Adipocyte (in vitro differentiated cells): ENCODE measurements around the gene OPHN1.
"Not testable (repeated sequence)": the region's sequence is repeated elsewhere in the genome, so short reads cannot be mapped to it uniquely, and the experiment has no call there.

Source experiments
- DNase-seq: peaks from one replicate; pipeline ENCODE4 v3.0.0-alpha.2; 2015; ENCODE audit warnings: low read depth
- H3K27me3 ChIP-seq: replicated peaks from 2 replicates; pipeline ENCODE4 v1.7.0; 2013; ENCODE audit warnings: mild to moderate bottlenecking, low read length, moderate library complexity; ENCODE audit not compliant: control insufficient read depth, insufficient read depth
- H3K36me3 ChIP-seq: 2 replicates; pipeline ENCODE4 v1.7.0; 2013; ENCODE audit warnings: low read length, mild to moderate bottlenecking, moderate library complexity; ENCODE audit not compliant: control insufficient read depth, insufficient read depth, severe bottlenecking
- H3K4me1 ChIP-seq: 2 replicates; pipeline ENCODE4 v1.7.0; 2013; ENCODE audit warnings: mild to moderate bottlenecking, low read length, moderate library complexity; ENCODE audit not compliant: control insufficient read depth, insufficient read depth
- H3K4me3 ChIP-seq: 2 replicates; pipeline ENCODE4 v1.7.0; 2013; ENCODE audit warnings: mild to moderate bottlenecking, low read length, moderate library complexity
- H3K9ac ChIP-seq: 2 replicates; pipeline ENCODE4 v1.7.0; 2013; ENCODE audit warnings: mild to moderate bottlenecking, low read length, moderate library complexity
- H3K9me3 ChIP-seq: 2 replicates; pipeline ENCODE4 v1.7.0; 2013; ENCODE audit warnings: mild to moderate bottlenecking, low read length, moderate library complexity; ENCODE audit not compliant: control insufficient read depth

The OPHN1 gene

GRCh38 chrX:68358679-68359078 is 74.6 kb downstream of the OPHN1 start:
- Histone ChIP-seq H3K9me3 (no peaks in the 10 kb centered on the region), H3K9ac (no peak overlapping the region), H3K36me3 (no peaks in the 10 kb centered on the region), H3K27me3 (no peaks in the 10 kb centered on the region), H3K4me1 (peaks cover 3% of the 10 kb centered on the region), H3K4me3 (no peak overlapping the region)
- no peak for DNase-seq

GRCh38 chrX:68355629-68355920 is 77.7 kb downstream of the OPHN1 start:
- no peaks in the 10 kb centered on the region for H3K9me3 ChIP-seq

GRCh38 chrX:68354879-68355628 is 78.2 kb downstream of the OPHN1 start:
- Histone ChIP-seq H3K4me3 (no peak overlapping the region), H3K36me3 (no peaks in the 10 kb centered on the region), H3K27me3 (no peaks in the 10 kb centered on the region), H3K9ac (no peak overlapping the region), H3K9me3 (no peaks in the 10 kb centered on the region), H3K4me1 (peaks cover 3% of the 10 kb centered on the region)
- DNase-seq, result peak; percentile 16

More at GRCh38 chrX:68355629-68355920, 77.7 kb downstream of the OPHN1 start:
- Histone ChIP-seq H3K4me1 (peaks cover 3% of the 10 kb centered on the region), H3K4me3 (no peak overlapping the region), H3K9ac (no peak overlapping the region), H3K36me3 (no peaks in the 10 kb centered on the region), H3K27me3 (no peaks in the 10 kb centered on the region)
- DNase-seq, result no peak

- Histone ChIP-seq H3K9ac (no peak overlapping the region), H3K9me3 (peaks cover 4% of the 10 kb centered on the region), H3K27me3 (no peaks in the 10 kb centered on the region), H3K4me3 (no peak overlapping the region), H3K36me3 (no peaks in the 10 kb centered on the region), H3K4me1 (no peaks in the 10 kb centered on the region)
- DNase-seq, result no peak
These were observed 88.3 kb downstream of the OPHN1 start for GRCh38 chrX:68345025-68345424.

GRCh38 chrX:68343551-68343950 is 89.7 kb downstream of the OPHN1 start:
- H3K4me3 ChIP-seq, result no peak overlapping the region
- DNase-seq, result no peak
- H3K9me3 ChIP-seq, result peaks cover 1% of the 10 kb centered on the region
- no peaks in the 10 kb centered on the region for H3K27me3 ChIP-seq
- no peaks in the 10 kb centered on the region for H3K36me3 ChIP-seq
- no peak overlapping the region for H3K9ac ChIP-seq
- no peaks in the 10 kb centered on the region for H3K4me1 ChIP-seq

GRCh38 chrX:68332201-68332731 is 101.0 kb downstream of the OPHN1 start:
- no peak overlapping the region for H3K4me3 ChIP-seq
- peak; percentile 8 for DNase-seq
- no peaks in the 10 kb centered on the region for H3K9me3 ChIP-seq
- peaks cover 11% of the 10 kb centered on the region for H3K4me1 ChIP-seq
- no peak overlapping the region for H3K9ac ChIP-seq
- H3K36me3 ChIP-seq, result no peaks in the 10 kb centered on the region
- H3K27me3 ChIP-seq, result no peaks in the 10 kb centered on the region

DNA sequence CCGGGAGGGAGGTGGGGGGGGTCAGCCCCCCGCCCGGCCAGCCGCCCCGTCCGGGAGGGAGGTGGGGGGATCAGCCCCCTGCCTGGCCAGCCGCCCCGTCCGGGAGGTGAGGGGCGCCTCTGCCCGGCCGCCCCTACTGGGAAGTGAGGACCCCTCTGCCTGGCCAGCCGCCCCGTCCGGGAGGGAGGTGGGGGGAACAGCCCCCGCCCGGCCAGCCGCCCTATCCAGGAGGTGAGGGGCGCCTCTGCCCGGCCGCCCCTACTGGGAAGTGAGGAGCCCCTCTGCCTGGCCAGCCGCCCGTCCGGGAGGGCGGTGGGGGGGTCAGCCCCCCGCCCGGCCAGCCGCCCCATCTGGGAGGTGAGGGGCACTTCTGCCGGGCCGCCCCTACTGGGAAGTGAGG is 106.5 kb downstream of the OPHN1 start:
- DNase-seq, H3K9ac ChIP-seq, H3K4me3 ChIP-seq, H3K36me3 ChIP-seq, H3K4me1 ChIP-seq, H3K9me3 ChIP-seq, H3K27me3 ChIP-seq: not testable (repeated sequence)

GRCh38 chrX:68307769-68308168 is 125.5 kb downstream of the OPHN1 start:
- Histone ChIP-seq H3K9me3 (no peaks in the 10 kb centered on the region), H3K4me3 (no peak overlapping the region), H3K27me3 (no peaks in the 10 kb centered on the region), H3K9ac (no peak overlapping the region), H3K36me3 (no peaks in the 10 kb centered on the region), H3K4me1 (peaks cover 4% of the 10 kb centered on the region)
- DNase-seq, result peak; percentile 83

DNA sequence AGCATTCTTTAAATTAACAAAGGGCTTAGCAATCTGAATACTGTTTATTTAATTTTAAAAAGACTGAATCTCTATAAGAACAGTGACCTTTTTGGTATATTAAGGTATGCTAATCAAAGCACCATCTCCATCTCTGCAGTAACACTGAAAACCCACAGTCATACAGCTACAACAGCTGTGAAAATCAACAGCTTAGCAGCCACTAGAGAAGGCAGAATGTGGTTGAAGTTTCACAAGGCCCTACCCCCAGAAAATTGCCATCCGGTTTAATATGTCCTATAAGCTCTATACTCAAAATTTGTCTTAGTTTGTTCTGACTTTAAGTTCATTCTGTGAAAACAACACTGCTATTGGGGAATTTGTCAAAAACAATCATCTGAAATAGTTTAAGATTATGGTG is 128.7 kb downstream of the OPHN1 start:
- no peaks in the 10 kb centered on the region for H3K36me3 ChIP-seq
- H3K4me3 ChIP-seq, result no peak overlapping the region
- no peaks in the 10 kb centered on the region for H3K9me3 ChIP-seq
- peaks cover 4% of the 10 kb centered on the region for H3K4me1 ChIP-seq
- H3K27me3 ChIP-seq, result peaks cover 6% of the 10 kb centered on the region
- DNase-seq, result no peak
- H3K9ac ChIP-seq, result no peak overlapping the region

DNA sequence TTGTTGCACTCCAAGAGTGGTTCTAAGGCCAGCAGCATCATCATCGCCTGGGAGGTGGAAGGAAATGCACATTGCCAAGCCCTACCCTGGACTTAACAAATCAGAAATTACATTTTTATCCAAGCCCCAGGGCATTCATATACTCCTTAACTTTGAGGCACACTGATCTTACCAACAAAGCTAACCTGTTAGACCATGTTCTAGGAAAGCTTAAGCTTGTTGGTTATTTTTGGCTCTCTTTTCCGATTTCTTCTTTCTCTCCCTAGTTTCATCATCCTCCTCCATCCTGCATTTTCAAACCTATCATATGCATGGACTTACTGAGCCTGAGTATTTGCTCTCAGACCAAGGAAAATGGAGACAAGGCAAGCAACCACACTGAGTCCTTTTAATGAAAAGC is 133.4 kb downstream of the OPHN1 start:
- H3K9me3 ChIP-seq, result peaks cover 4% of the 10 kb centered on the region
- H3K27me3 ChIP-seq, result peaks cover 13% of the 10 kb centered on the region
- peaks cover 3% of the 10 kb centered on the region for H3K36me3 ChIP-seq
- H3K9ac ChIP-seq, result no peak overlapping the region
- H3K4me1 ChIP-seq, result no peaks in the 10 kb centered on the region
- peak; percentile 28 for DNase-seq
- H3K4me3 ChIP-seq, result no peak overlapping the region

DNA sequence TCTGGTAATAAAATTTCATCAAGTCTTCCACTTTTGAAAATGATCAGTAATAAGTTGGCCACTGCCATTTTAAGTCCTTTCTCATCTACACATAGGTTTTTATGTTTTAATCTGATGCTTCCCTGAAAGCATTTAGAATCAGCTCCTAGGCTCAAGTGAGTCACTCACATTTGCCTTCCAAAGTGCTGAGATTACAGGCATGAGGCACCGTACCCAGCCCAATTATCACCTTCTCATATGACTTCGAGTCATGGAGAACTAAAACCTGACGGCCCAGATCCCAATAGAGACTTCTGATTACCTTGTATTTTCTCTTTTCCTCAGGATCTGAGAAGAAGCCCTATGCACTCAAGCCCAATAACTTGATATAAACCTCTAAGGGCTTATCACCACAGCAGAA is 140.8 kb downstream of the OPHN1 start:
- no peak for DNase-seq
- no peaks in the 10 kb centered on the region for H3K9me3 ChIP-seq
- H3K27me3 ChIP-seq, result peaks cover 3% of the 10 kb centered on the region
- no peak overlapping the region for H3K4me3 ChIP-seq
- no peaks in the 10 kb centered on the region for H3K36me3 ChIP-seq
- no peaks in the 10 kb centered on the region for H3K4me1 ChIP-seq
- H3K9ac ChIP-seq, result no peak overlapping the region

DNA sequence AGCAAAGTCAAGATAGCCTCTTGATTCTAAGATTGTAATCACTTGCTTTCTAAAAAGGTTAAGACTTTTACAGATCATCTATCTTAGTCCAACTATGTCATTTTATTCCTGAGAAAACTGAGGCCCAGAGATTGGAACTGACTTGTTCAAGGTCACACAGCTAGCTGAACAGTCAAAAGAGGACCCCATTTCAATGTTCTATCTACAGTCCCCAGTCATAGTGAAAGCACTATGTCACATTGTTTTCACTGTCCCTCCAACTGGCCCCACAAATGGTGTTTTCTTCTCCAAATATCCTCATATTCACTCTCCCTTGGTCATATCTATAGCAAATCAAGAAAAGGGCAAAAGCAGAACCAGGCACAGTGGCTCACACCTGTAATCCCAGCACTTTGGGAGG is 145.2 kb downstream of the OPHN1 start:
- Histone ChIP-seq H3K9ac (no peak overlapping the region), H3K4me1 (no peaks in the 10 kb centered on the region), H3K9me3 (no peaks in the 10 kb centered on the region), H3K36me3 (no peaks in the 10 kb centered on the region), H3K4me3 (no peak overlapping the region), H3K27me3 (peaks cover 3% of the 10 kb centered on the region)
- no peak for DNase-seq
